ENCODE data around the gene BROX.

GRCh38 chr1:222734740-222735139 is 22.4 kb downstream of the BROX start:
- TF ChIP-seq CTCF (IDR thresholded peaks at IDR 0.05 in 4 of 5, conservative IDR thresholded peaks at IDR 0.05 in 1 of 5) (no peak), POLR2A (IDR thresholded peaks at IDR 0.05) (no peak)

Measured in gastrocnemius medialis (tissue), 4 donors.